Kidney epithelial cell (primary cell): ENCODE data around the gene ACTR3C. TPM values are rescaled to one million over a fixed set of nuclear protein-coding genes. Genes with fewer than 3 reads are reported as not detected.

Experiments used
- DNase-seq: peaks from one replicate; pipeline ENCODE4 v3.0.0-alpha.2; 2010; ENCODE audit warnings: low read depth
- H3K27me3 ChIP-seq: 2 replicates; pipeline ENCODE4 v1.6.0; 2011; ENCODE audit warnings: low read length; ENCODE audit not compliant: control insufficient read depth, insufficient read depth
- H3K36me3 ChIP-seq: 2 replicates; pipeline ENCODE4 v1.5.1; 2011; ENCODE audit warnings: low read length; ENCODE audit not compliant: control insufficient read depth, insufficient read depth
- H3K4me3 ChIP-seq: 2 replicates; pipeline ENCODE4 v1.5.1; 2011; ENCODE audit warnings: low read depth, mild to moderate bottlenecking, control low read depth, low read length
- CTCF ChIP-seq: IDR thresholded peaks from 2 replicates; pipeline ENCODE4 v1.5.1; 2011; ENCODE audit warnings: mild to moderate bottlenecking, moderate library complexity, low read length, control low read depth, inconsistent platforms; ENCODE audit not compliant: insufficient read depth, poor library complexity, severe bottlenecking
- total RNA-seq: library from RNA; depleted of rRNA; stranded (reverse); fragments of >200 nt; gene quantifications from 2 replicates; pipeline ENCODE4 v1.2.3, GENCODE V29; 2015

ACTR3C gene
- total RNA-seq, 1 donor from 2014 or later = 3.3 TPM

GRCh38 chr7:150356265-150356897, 33.0 kb upstream of the ACTR3C start:
- no peak for DNase-seq
- no peaks in the 10 kb centered on the region for H3K36me3 ChIP-seq
- TF ChIP-seq CTCF = peak; percentile 61
- H3K27me3 ChIP-seq = no peaks in the 10 kb centered on the region
- no peak overlapping the region for H3K4me3 ChIP-seq

- Histone ChIP-seq H3K4me3 (no peak overlapping the region), H3K27me3 (no peaks in the 10 kb centered on the region), H3K36me3 (no peaks in the 10 kb centered on the region)
- no peak for DNase-seq
- TF ChIP-seq CTCF = no peak
Observed at GRCh38 chr7:150355666-150356059, 32.3 kb upstream of the ACTR3C start.

GRCh38 chr7:150351587-150352194, 28.3 kb upstream of the ACTR3C start:
- Histone ChIP-seq H3K4me3 (no peak overlapping the region), H3K27me3 (peaks cover under 1% of the 10 kb centered on the region), H3K36me3 (no peaks in the 10 kb centered on the region)
- TF ChIP-seq CTCF = no peak
- DNase-seq = no peak

GRCh38 chr7:150346922-150347321, 23.6 kb upstream of the ACTR3C start:
- no peak overlapping the region for H3K4me3 ChIP-seq
- no peak for DNase-seq
- H3K27me3 ChIP-seq = peaks cover 8% of the 10 kb centered on the region
- TF ChIP-seq CTCF = no peak
- H3K36me3 ChIP-seq = no peaks in the 10 kb centered on the region

GRCh38 chr7:150345012-150345411, 21.7 kb upstream of the ACTR3C start:
- no peaks in the 10 kb centered on the region for H3K36me3 ChIP-seq
- TF ChIP-seq CTCF = no peak
- no peak overlapping the region for H3K4me3 ChIP-seq
- H3K27me3 ChIP-seq = peaks cover 16% of the 10 kb centered on the region
- DNase-seq = no peak

- no peak for TF ChIP-seq CTCF
- no peak for DNase-seq
Observed at GRCh38 chr7:150344299-150344698, 21.0 kb upstream of the ACTR3C start.

More at GRCh38 chr7:150344299-150344698, 21.0 kb upstream of the ACTR3C start:
- Histone ChIP-seq H3K27me3 (peaks cover 16% of the 10 kb centered on the region), H3K4me3 (no peak overlapping the region), H3K36me3 (no peaks in the 10 kb centered on the region)
